RWPE2 (cell line): ENCODE measurements around the gene HDAC4.

Experiments used
- ATAC-seq: fragments of 200-7000 bp; cut with Tn5 transposase; 3 replicates; pipeline ENCODE4 v1.9.1; 2021; ENCODE audit warnings: low read depth
- DNase-seq: peaks from one replicate; pipeline ENCODE4 v3.0.0-alpha.2; 2020; ENCODE audit warnings: low spot score
- H3K27ac ChIP-seq: fragments of 450-650 bp; 2 replicates; pipeline ENCODE4 v1.5.1; 2017; ENCODE audit warnings: mild to moderate bottlenecking; ENCODE audit not compliant: poor library complexity, severe bottlenecking
- H3K27me3 ChIP-seq: fragments of 250-450 bp; sonication (Bioruptor Pico); 2 replicates; pipeline ENCODE4 v1.5.1; 2021; ENCODE audit warnings: mild to moderate bottlenecking, moderate library complexity; ENCODE audit not compliant: insufficient read depth, poor library complexity, severe bottlenecking
- H3K36me3 ChIP-seq: fragments of 250-450 bp; sonication (Bioruptor Pico); 2 replicates; pipeline ENCODE4 v1.5.1; 2020; ENCODE audit warnings: low read depth, mild to moderate bottlenecking, moderate library complexity
- H3K4me1 ChIP-seq: fragments of 250-450 bp; sonication (Bioruptor Pico); 2 replicates; pipeline ENCODE4 v1.5.1; 2021; ENCODE audit warnings: mild to moderate bottlenecking, moderate library complexity; ENCODE audit not compliant: insufficient read depth, poor library complexity, severe bottlenecking
- H3K4me3 ChIP-seq: fragments of 250-450 bp; sonication (Bioruptor Pico); 2 replicates; pipeline ENCODE4 v1.5.1; 2021; ENCODE audit warnings: mild to moderate bottlenecking, moderate library complexity; ENCODE audit not compliant: severe bottlenecking
- H3K9me3 ChIP-seq: fragments of 250-450 bp; sonication (Bioruptor Pico); 2 replicates; pipeline ENCODE4 v1.5.1; 2021; ENCODE audit warnings: mild to moderate bottlenecking, moderate library complexity; ENCODE audit not compliant: severe bottlenecking
- CTCF ChIP-seq: fragments of 450-650 bp; IDR thresholded peaks from one replicate; pipeline ENCODE4 v1.5.1; 2017; ENCODE audit warnings: mild to moderate bottlenecking, moderate library complexity; ENCODE audit not compliant: poor library complexity, severe bottlenecking

HDAC4 gene

GRCh38 chr2:239141021-239141760, 259.6 kb downstream of the HDAC4 start:
- no peaks in the 10 kb centered on the region for H3K9me3 ChIP-seq
- no peaks in the 10 kb centered on the region for H3K27me3 ChIP-seq
- no peak for TF ChIP-seq CTCF
- H3K27ac ChIP-seq: no peak overlapping the region
- H3K4me3 ChIP-seq: no peak overlapping the region
- H3K36me3 ChIP-seq: peaks cover 4% of the 10 kb centered on the region; the same call in 1 of the 2 replicates
- no peak for DNase-seq
- no peak for ATAC-seq
- H3K4me1 ChIP-seq: no peaks in the 10 kb centered on the region

- DNase-seq (no peak), ATAC-seq (no peak)
- Histone ChIP-seq H3K36me3 (peaks cover 4% of the 10 kb centered on the region; the same call in 1 of the 2 replicates), H3K4me3 (no peak overlapping the region), H3K27ac (no peak overlapping the region), H3K4me1 (no peaks in the 10 kb centered on the region), H3K27me3 (no peaks in the 10 kb centered on the region), H3K9me3 (no peaks in the 10 kb centered on the region)
- TF ChIP-seq CTCF: no peak
These were observed 260.3 kb downstream of the HDAC4 start for GRCh38 chr2:239140346-239141020.

GRCh38 chr2:239139566-239139965, 261.3 kb downstream of the HDAC4 start:
- H3K9me3 ChIP-seq: no peaks in the 10 kb centered on the region
- no peak for TF ChIP-seq CTCF
- H3K27ac ChIP-seq: no peak overlapping the region
- ATAC-seq: no peak
- no peaks in the 10 kb centered on the region for H3K4me1 ChIP-seq
- no peak for DNase-seq
- H3K4me3 ChIP-seq: no peak overlapping the region
- no peaks in the 10 kb centered on the region for H3K27me3 ChIP-seq
- peaks cover 4% of the 10 kb centered on the region; the same call in 1 of the 2 replicates for H3K36me3 ChIP-seq

- no peak for ATAC-seq
- no peak overlapping the region for H3K4me3 ChIP-seq
These were observed 261.7 kb downstream of the HDAC4 start for GRCh38 chr2:239139101-239139500.

More at GRCh38 chr2:239139101-239139500, 261.7 kb downstream of the HDAC4 start:
- Histone ChIP-seq H3K36me3 (peaks cover 4% of the 10 kb centered on the region; the same call in 1 of the 2 replicates), H3K27ac (no peak overlapping the region), H3K9me3 (no peaks in the 10 kb centered on the region), H3K4me1 (no peaks in the 10 kb centered on the region), H3K27me3 (no peaks in the 10 kb centered on the region)
- no peak for TF ChIP-seq CTCF
- DNase-seq: no peak
